Testis (tissue), 3 donors: ENCODE data around the gene BARX2. TPM values are rescaled to one million over a fixed set of nuclear protein-coding genes. Genes with fewer than 3 reads are reported as not detected.

Experiments used
- DNase-seq: peaks from one replicate; pipeline ENCODE4 v3.0.0-alpha.2; 2019
- H3K27ac ChIP-seq, 2 donors: fragments of 200-600 bp; sonication (generic); one replicate each; pipeline ENCODE4 v1.5.1; 2019
- H3K27me3 ChIP-seq: fragments of 200-600 bp; sonication (generic); one replicate; pipeline ENCODE4 v1.5.1; 2019
- H3K36me3 ChIP-seq: fragments of 200-600 bp; sonication (generic); one replicate; pipeline ENCODE4 v1.5.1; 2017; ENCODE audit warnings: low read depth; ENCODE audit errors: missing control alignments
- H3K4me1 ChIP-seq: fragments of 200-600 bp; sonication (generic); one replicate; pipeline ENCODE4 v1.5.1; 2019
- H3K4me3 ChIP-seq, 2 donors: fragments of 200-600 bp; sonication (generic); one replicate each; pipeline ENCODE4 v1.5.1; 2017 to 2019
- H3K9me3 ChIP-seq: fragments of 200-600 bp; sonication (generic); one replicate; pipeline ENCODE4 v1.5.1; 2017
- POLR2A ChIP-seq: fragments of 450-650 bp; IDR thresholded peaks from one replicate; pipeline ENCODE4 v1.6.1; 2017; ENCODE audit warnings: antibody characterized with exemption, mild to moderate bottlenecking, moderate library complexity
- WGBS, 2 donors: methylation state at CpG; one replicate each; pipeline ENCODE4 v1.1.5; 2018; 5-methylcytosine and 5-hydroxymethylcytosine counted together
- intact Hi-C: fragments of 100-400 bp; cut with DNase I; formaldehyde crosslinking; loops from one replicate; pipeline ENCODE4 v1.15.1; 2023; ENCODE audit warnings: low total_unique reads
- polyA plus RNA-seq: library from polyadenylated mRNA; stranded (reverse); fragments of 350-450 nt; fragmentation: Illumina TruSeq; extraction: RNeasy Lipid Tissue Mini Kit (QIAGEN cat#74804); gene quantifications from one replicate; pipeline ENCODE4 v1.2.3, GENCODE V29; 2014; ENCODE audit warnings: low read depth, low replicate concordance; ENCODE audit not compliant: insufficient read depth
- total RNA-seq, 2 donors: library from RNA; depleted of rRNA; stranded (reverse); fragments of >200 nt; gene quantifications; one replicate each; pipeline ENCODE4 v1.2.3, GENCODE V29; 2016
- TF ChIP-seq, protein P1 (sequence below), 3 experiments: fragments of 450-650 bp in 2 of 3; fragments of 200-600 bp in 1 of 3; sonication (generic) in 1 of 3; IDR thresholded peaks; one replicate each; pipeline ENCODE4 v1.5.1; 2016 to 2019; ENCODE audit warnings: antibody characterized with exemption in 3 of 3, mild to moderate bottlenecking in 2 of 3, moderate library complexity in 1 of 3

BARX2 gene
- total and polyA plus RNA-seq, 3 donors from 2014 or later = 4.3 to 5.0 (median 4.5) TPM

DNA sequence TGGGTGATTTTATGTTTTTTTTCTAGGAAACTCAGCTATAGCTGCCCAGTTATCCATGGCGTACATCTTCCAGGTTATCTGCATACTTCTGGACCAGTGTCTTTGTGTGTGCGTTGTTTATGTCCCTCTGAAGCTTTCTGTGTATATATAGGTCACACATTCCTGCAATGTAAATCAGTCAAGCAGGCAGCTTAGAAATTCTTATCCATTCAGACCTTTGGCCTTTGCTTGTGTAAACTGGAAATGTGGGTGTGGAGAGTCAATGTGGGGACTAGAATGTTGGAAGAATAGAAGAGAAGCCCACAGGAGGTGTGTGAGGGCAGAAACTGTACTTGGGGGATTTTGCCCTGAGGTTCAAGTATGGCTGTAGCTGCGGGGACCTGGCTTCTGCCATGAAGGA is 51.7 kb downstream of the BARX2 start:
- TF ChIP-seq POLR2A = no peak
- TF ChIP-seq, protein P1, sequence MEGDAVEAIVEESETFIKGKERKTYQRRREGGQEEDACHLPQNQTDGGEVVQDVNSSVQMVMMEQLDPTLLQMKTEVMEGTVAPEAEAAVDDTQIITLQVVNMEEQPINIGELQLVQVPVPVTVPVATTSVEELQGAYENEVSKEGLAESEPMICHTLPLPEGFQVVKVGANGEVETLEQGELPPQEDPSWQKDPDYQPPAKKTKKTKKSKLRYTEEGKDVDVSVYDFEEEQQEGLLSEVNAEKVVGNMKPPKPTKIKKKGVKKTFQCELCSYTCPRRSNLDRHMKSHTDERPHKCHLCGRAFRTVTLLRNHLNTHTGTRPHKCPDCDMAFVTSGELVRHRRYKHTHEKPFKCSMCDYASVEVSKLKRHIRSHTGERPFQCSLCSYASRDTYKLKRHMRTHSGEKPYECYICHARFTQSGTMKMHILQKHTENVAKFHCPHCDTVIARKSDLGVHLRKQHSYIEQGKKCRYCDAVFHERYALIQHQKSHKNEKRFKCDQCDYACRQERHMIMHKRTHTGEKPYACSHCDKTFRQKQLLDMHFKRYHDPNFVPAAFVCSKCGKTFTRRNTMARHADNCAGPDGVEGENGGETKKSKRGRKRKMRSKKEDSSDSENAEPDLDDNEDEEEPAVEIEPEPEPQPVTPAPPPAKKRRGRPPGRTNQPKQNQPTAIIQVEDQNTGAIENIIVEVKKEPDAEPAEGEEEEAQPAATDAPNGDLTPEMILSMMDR (IDR thresholded peaks at IDR 0.05) = no peak
- WGBS, 2 donors = 76 to 77% methylated on average over 3 of the region's 3 CpGs
- intact Hi-C loops = no loop called here
- Histone ChIP-seq H3K27ac (no peak overlapping the region), H3K9me3 (no peaks in the 10 kb centered on the region), H3K4me1 (no peaks in the 10 kb centered on the region), H3K27me3 (no peaks in the 10 kb centered on the region), H3K36me3 (no peaks in the 10 kb centered on the region), H3K4me3 (no peak overlapping the region)
- no peak for DNase-seq

DNA sequence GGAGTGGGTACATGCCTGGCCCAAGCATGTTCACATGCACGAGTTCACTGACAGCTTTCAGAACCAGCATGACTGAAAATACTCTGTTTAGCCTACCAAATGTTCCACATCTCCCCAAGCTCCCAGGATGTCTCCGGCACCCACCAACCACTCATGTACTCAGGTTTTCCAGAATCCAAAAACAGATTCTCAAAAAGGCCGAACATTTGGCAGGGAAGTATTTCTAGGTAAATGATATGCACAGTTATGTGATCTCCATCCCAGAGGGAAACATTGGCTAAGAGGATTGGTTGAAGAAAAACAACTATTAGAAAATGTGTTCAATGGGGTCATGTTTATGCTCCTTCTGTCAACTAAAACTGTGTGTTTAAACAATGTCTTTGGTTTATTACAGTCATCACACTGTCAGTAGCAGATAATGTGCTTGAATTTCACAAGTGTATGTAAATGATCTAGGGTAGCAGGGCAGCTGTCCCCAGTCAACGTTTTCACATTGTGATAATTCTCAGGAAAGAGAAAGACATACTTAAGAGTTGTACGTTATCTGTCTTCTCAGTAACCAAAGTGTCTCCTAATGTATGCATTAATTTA is 52.3 kb downstream of the BARX2 start:
- Histone ChIP-seq H3K4me3 (no peak overlapping the region), H3K36me3 (no peaks in the 10 kb centered on the region), H3K27me3 (no peaks in the 10 kb centered on the region), H3K9me3 (no peaks in the 10 kb centered on the region), H3K27ac (no peak overlapping the region), H3K4me1 (no peaks in the 10 kb centered on the region)
- DNase-seq = no peak
- 68 to 76% methylated on average over 5 of the region's 5 CpGs for WGBS, 2 donors
- no peak for TF ChIP-seq POLR2A
- TF ChIP-seq, protein P1 (IDR thresholded peaks at IDR 0.05) = no peak
- intact Hi-C loops = no loop called here

- Histone ChIP-seq H3K4me1 (no peaks in the 10 kb centered on the region), H3K27ac (no peak overlapping the region), H3K9me3 (no peaks in the 10 kb centered on the region), H3K36me3 (no peaks in the 10 kb centered on the region), H3K27me3 (no peaks in the 10 kb centered on the region), H3K4me3 (no peak overlapping the region)
- 72 to 83% methylated on average over 9 of the region's 9 CpGs for WGBS, 2 donors
- DNase-seq = no peak
- no peak for TF ChIP-seq POLR2A
- TF ChIP-seq, protein P1 (IDR thresholded peaks at IDR 0.05) = no peak
- intact Hi-C loops = no loop called here
Observed at GRCh38 chr11:129428557-129428956, 52.9 kb downstream of the BARX2 start.

DNA sequence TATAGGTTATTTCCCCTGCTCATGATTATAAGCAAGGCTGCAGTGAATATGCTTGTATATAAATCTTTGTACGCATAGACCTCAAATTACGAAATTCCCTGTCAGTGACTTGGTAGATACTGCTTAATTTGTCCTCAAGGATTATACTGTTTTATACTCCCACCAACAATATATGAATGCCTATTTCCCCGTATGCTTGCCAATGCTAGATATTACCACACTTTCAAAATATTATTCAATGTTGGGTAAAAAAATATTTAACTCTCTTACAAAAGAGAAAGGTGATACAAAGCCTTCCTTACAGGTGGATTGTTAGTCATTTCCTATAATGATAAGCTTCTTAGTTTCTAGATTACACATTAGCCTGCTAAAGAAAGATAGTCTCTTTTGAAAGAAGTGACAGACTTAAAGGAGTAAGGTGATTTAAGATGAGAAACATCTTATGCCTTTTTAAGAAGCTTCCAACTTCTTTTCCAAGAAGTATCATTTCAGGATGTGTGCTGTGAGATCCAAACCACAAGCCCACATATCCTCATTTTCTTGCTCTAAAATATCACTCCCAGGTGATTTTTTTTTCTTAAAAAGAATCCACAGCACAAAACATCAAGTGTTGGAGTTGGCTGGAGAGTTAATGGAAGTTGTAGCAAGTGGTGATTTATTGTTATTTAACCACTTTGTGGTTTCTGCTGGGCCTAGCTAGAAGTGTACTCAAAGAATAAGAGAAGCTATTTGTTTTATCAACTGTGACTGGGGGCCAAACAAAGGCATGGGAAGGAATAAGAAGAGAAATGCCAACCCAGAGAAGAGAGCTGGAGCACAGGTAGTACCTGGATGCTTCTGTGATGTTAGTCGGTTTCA is 59.2 kb downstream of the BARX2 start:
- H3K4me3 ChIP-seq = no peak overlapping the region
- no peak for TF ChIP-seq POLR2A
- TF ChIP-seq, protein P1 (IDR thresholded peaks at IDR 0.05) = no peak

More for the DNA sequence above, 59.2 kb downstream of the BARX2 start:
- intact Hi-C loops = no loop called here
- WGBS, 2 donors = 75 to 77% methylated on average over 4 of the region's 4 CpGs
- no peak for DNase-seq
- H3K36me3 ChIP-seq = no peaks in the 10 kb centered on the region
- no peaks in the 10 kb centered on the region for H3K9me3 ChIP-seq
- H3K4me1 ChIP-seq = no peaks in the 10 kb centered on the region
- no peaks in the 10 kb centered on the region for H3K27me3 ChIP-seq
- no peak overlapping the region for H3K27ac ChIP-seq
